Measurements from ENCODE around the gene PLCB4.

Gene PLCB4

DNA sequence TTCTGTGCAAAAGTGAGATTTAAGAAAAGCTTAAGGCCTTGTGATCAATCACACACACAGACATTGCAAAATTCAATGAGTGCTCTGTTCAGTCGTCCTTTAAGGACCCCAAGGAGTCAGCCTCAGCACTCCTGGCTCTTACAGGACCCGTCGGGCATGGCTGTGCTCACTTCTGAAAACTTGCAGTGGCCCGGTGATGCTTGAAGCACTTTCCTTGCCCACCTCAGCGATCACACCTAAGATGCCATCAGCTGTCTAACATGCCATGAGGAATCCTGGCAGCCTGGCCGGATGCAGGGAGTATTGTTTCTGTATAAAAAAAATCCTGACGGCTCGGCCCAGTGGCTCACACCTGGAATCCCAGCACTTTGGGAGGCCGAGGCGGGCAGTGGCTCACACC is 344.1 kb downstream of the PLCB4 start:
- DNase-seq, result no peak

- no peak for DNase-seq
Measured at GRCh38 chr20:9415426-9415825, 346.5 kb downstream of the PLCB4 start.

- DNase-seq, result no peak
Measured at GRCh38 chr20:9416421-9416820, 347.5 kb downstream of the PLCB4 start.

- DNase-seq, result no peak
Measured at GRCh38 chr20:9417665-9418064, 348.8 kb downstream of the PLCB4 start.

- no peak for DNase-seq
Measured at GRCh38 chr20:9422321-9423057, 353.6 kb downstream of the PLCB4 start.

DNA sequence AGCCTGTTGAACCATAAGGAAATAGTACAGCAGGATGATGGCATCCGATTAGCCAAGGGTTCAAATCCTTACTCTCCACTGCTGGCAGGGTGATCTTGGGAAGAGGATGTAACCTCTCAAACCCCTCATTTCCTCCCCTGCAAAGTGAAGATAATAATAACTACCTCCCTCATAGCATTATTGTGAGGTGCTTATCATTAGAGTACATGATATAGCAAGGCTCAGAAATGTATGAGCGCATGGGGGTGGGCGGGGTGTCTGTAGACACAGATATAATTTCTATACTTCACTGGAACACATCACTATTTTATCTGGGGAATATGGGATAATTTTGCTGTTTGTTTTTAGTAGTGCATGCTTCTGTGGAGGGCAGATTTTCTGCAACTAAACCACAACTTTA is 355.7 kb downstream of the PLCB4 start:
- no peak for DNase-seq

DNA sequence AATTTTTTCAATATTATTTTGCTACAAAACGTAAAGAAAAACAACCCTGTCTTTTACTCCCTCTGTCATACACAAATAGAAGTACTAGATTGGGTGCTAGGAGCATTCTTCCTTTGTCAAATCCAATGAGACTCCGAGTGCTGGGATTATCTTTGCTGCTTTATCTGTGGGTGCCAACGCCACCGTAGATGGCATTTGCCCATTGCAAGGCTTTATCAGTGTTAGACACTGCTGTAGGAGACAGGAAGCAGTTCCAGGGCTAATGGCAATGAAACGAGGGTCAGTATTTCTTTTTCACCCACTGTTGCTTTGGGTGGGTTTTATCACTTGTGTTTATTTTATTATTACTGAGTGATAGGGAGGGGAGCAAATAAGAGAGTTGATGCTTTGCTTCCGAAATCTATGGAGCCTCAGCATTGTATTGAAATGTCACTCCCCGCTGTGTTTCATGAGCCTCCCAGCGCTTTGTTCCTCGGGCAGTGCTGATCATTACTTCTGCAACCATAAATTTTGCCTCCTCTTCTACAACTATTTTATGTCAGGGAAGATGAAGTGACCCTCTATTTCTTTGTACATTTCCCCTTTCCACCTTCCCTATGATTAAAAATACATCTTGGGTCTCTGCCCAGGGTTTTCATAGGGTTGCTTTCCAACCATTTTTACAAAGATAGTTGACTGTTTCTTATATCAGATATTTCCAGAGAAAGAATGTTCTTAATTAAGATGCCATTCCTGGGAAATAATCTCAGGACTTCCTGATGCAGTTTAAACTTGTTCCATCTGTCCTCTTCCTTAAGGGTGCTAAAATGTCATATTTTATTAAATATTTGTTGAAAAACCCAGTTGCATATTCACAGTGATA is 358.8 kb downstream of the PLCB4 start:
- DNase-seq, result no peak

DNA sequence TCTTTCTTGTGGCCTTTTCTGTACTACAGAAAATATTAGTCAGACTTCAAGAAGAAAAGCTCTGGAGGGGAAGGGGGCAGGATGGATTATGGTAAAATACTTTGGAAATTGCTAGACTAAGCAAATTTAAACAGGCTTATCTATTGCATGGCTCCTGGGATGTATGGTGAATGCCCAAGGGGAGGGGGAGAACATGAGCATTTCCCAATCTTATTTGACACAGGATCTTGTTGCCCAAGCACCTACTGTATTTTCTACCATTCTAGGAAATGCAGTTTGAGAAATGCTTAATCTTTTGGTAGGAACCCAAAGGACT is 359.4 kb downstream of the PLCB4 start:
- no peak for DNase-seq

DNA sequence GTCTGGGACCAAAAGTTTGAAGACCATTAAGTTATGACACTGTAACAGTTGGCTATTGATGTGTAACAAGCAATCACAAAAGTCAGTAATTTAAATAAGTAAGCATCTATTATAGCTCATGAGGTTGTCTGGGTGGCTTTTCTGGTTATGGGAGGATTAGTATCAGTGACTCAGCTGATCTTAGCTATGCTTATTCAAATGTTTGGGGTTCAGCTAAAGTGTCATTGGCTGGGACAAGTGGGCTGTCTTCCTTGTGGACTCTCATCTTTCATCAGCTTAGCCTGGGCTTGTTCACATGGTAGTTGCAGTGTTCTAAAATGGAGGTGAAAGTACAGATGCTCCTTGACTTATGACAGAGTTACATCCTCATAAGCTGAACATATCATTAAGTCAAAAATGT is 370.9 kb downstream of the PLCB4 start:
- DNase-seq, result no peak

DNA sequence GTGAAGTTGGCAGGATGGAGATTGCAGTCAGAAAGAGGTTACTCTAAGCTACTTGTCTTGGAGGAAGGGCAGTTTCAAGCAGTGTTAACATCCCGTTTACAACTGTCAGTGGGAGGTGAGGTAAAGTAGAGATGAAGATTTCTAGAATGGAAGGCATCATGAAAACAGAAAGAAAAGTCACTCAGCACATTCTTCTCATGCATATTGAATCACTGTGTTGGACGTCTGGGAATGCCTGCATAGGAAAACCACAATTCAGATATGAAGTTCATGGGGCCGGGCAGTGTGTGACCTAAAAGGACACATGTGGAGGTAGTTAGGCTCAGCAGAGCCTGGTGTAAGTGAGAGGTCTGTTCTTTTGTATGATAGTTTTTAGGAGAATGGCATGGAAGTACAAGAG is 372.0 kb downstream of the PLCB4 start:
- no peak for DNase-seq

- no peak for DNase-seq
Measured at GRCh38 chr20:9441948-9442347, 373.1 kb downstream of the PLCB4 start.

GRCh38 chr20:9442858-9443257 is 374.0 kb downstream of the PLCB4 start:
- DNase-seq, result no peak

DNA sequence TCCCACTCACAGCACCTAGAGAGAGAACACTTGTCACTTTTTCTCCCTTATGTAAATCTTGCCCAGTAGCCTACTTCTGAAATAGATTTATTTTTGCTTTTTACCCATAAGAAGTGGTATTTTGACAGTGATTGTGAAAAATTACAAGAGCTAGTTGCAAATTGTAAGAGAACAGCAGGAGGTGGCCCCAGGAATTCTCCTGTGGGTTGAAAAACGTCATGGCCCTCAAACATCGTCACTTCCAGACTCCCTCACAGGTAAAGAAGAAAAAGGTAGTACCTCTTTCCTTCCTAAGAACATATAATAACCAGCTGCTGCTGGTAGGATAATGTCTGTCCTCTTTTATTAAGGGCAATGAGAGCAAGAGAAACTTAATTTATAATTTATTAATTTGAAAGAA is 376.0 kb downstream of the PLCB4 start:
- no peak for DNase-seq

GRCh38 chr20:9447182-9447581 is 378.3 kb downstream of the PLCB4 start:
- no peak for DNase-seq

DNA sequence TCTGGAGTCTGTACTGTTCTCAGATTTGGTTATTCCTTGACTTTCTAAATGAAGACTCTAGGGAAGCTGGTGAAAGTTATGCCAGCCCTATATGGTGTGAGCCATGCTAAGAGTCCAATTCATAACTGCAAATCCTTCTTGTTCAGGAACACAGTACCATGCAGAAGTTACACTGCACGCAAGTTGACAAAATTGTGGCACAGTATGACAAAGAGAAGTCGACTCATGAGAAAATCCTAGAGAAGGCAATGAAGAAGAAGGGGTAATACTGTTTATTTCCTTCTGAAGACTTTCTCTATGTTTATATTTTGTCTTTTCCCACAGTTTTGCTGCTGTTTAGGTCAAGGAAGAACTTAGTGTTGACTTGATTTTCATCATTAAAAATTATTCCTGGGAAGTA is 384.3 kb downstream of the PLCB4 start:
- no peak for DNase-seq

DNA sequence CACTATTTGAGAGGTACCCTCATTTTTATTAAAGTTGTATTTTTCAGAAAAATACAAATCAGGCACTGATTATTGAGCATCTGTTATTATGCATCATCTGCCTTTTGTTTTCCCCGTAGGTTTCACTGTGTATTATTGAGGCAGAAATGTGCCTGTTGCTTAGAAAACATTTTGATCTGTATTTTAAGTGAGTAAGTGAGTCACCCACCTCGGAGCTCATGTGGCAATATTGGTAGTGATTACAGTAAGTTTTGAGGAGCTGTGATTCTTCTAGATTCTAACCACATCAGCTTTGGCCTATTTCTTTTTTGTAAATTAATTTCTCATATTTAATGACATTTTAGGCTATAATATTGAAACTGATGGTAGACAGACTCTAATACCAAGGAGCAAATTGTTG is 385.9 kb downstream of the PLCB4 start:
- no peak for DNase-seq

DNA sequence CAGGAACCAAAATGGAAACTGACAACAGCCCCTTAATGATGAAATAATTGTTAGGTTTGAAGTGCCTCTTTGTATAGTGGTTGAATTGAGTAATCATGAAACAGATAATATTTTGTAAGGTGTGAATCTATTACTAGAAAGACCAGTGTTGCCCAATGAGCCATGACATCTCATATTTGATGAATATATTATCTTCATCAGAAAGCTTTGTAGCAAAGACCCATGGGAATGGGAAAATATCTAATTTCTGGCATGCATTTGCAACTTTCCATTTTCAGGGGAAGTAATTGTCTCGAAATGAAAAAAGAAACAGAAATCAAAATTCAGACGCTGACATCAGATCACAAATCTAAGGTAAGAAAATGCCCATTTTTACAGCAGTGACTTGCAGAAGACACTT is 388.2 kb downstream of the PLCB4 start:
- no peak for DNase-seq

- peak; percentile 67 for DNase-seq
Measured at GRCh38 chr20:9458138-9458796, 389.4 kb downstream of the PLCB4 start.

DNA sequence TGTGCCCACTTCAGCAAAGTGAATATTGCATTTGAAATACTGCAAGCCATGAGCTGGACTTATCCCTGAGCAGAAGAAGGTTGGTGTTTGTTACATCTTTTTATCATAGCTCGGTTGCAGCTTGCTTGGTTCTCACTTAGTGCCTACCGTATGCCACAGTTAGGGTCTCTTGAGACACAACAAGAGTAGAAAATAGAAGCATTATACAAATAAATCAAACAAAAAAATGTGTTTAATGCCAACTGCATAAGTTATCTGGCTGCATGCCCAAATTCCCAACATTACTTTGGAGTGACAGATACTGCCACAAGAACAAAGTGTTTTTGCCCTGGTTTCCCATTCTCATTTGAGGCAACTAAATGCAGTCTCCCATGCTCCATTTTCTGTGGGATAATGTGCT is 391.6 kb downstream of the PLCB4 start:
- DNase-seq, result no peak

- no peak for DNase-seq
Measured at GRCh38 chr20:9467995-9468394, 399.1 kb downstream of the PLCB4 start.

DNA sequence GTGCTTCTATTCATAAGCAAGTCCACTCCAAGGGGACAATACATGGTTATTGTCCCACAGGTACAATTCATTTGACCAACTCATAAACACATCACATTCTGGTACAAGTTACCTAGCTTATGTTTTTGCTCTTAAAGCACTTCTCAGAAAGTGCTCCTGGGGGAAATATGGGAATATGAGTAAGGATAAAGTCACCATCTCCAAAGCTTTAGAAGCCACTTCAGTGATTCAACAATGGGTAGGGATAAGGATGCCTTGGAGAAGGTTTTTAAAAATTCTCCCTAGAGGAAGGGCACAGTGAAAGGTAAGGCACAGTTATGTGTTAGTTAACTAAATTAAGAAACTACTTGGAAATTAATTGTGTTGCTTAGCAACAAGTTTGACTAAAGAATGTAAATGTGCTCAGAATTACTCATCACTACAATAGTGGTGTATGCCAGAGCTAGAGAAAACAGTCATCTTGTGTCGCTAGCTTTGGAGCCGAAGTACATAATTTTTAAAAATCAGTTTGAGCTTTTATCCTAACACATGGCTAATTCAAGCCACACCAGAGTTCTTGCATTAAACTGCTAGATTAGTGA is 406.0 kb downstream of the PLCB4 start:
- DNase-seq, result no peak

- no peak for DNase-seq
Measured at GRCh38 chr20:9475456-9475855, 406.6 kb downstream of the PLCB4 start.

DNA sequence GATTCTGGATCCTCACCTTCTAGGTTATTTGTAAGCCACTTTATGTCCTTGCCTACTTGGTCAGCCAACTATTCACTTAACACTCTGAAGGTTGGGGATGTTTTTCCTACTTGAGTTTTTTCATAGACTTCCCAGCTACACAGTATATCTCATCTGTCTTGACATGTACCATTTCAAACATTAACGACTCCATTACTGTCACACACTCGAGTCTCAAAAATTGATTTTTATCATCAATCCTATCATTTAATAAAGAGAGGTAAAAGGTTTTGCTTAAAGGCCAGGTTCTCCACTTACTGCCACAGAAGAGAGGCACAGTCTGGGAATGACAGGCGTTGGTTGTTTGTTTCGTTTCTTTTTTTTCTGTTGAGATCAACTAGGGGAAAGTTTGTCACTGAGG is 407.3 kb downstream of the PLCB4 start:
- no peak for DNase-seq

- DNase-seq, result no peak
Measured at GRCh38 chr20:9476637-9477036, 407.8 kb downstream of the PLCB4 start.

All from islet precursor cell (in vitro differentiated cells).